Brain microvascular endothelial cell (primary cell): ENCODE results near the gene PON3.

Source experiments
- DNase-seq: peaks from one replicate; pipeline ENCODE4 v3.0.0-alpha.2; 2020
- H3K27ac ChIP-seq: fragments of 250-450 bp; sonication (Bioruptor Pico); 2 replicates; pipeline ENCODE4 v1.5.1; 2020; ENCODE audit warnings: mild to moderate bottlenecking, moderate library complexity
- H3K27me3 ChIP-seq: fragments of 250-450 bp; sonication (Bioruptor Pico); replicated peaks from 2 replicates; pipeline ENCODE4 v1.5.1; 2020; ENCODE audit warnings: mild to moderate bottlenecking
- H3K36me3 ChIP-seq: fragments of 250-450 bp; sonication (Bioruptor Pico); replicated peaks from 2 replicates; pipeline ENCODE4 v1.5.1; 2020; ENCODE audit warnings: mild to moderate bottlenecking
- H3K4me3 ChIP-seq: 2 replicates; pipeline ENCODE4 v1.5.1; 2011; ENCODE audit warnings: low read depth, mild to moderate bottlenecking, control low read depth, low read length, moderate library complexity
- CTCF ChIP-seq: IDR thresholded peaks from 2 replicates; pipeline ENCODE4 v1.5.1; 2011; ENCODE audit warnings: low read depth, mild to moderate bottlenecking, moderate library complexity, low read length, control low read depth, inconsistent platforms; ENCODE audit errors: missing control alignments
- in situ Hi-C: cut with HindIII; loops from 2 replicates; pipeline ENCODE4 v1.10.0; 2017; ENCODE audit warnings: low sequenced_read_pairs, low pct_ligation_motif_present

The PON3 gene

GRCh38 chr7:95435422-95435780, 39.2 kb upstream of the PON3 start:
- H3K4me3 ChIP-seq: peak overlapping the region; percentile 68
- no peak for TF ChIP-seq CTCF
- no peaks in the 10 kb centered on the region for H3K36me3 ChIP-seq
- H3K27ac ChIP-seq: peak overlapping the region; percentile 97
- DNase-seq: no peak
- in situ Hi-C loops: no loop called here
- H3K27me3 ChIP-seq: no peaks in the 10 kb centered on the region

GRCh38 chr7:95434557-95435421, 38.6 kb upstream of the PON3 start, which contains the start of gene PON2:
Gene PON2, minus strand, starts transcription at chr7:95435028. Its CDS starts 77 bp downstream, at chr7:95434951.
- H3K27ac ChIP-seq: peak within 1 kb of the TSS; percentile 97
- in situ Hi-C loops: no loop called here
- DNase-seq: peak; percentile 75
- H3K27me3 ChIP-seq: no peaks in the 10 kb centered on the region
- H3K36me3 ChIP-seq: no peaks in the 10 kb centered on the region
- peak within 1 kb of the TSS; percentile 68 for H3K4me3 ChIP-seq
- TF ChIP-seq CTCF: no peak

GRCh38 chr7:95433952-95434556, 37.9 kb upstream of the PON3 start:
- H3K27me3 ChIP-seq: no peaks in the 10 kb centered on the region
- in situ Hi-C loops: no loop called here
- peak overlapping the region; percentile 68 for H3K4me3 ChIP-seq
- TF ChIP-seq CTCF: no peak
- no peak for DNase-seq
- H3K36me3 ChIP-seq: no peaks in the 10 kb centered on the region
- peak overlapping the region; percentile 97 for H3K27ac ChIP-seq

- no peak for DNase-seq
- H3K27me3 ChIP-seq: no peaks in the 10 kb centered on the region
- in situ Hi-C loops: no loop called here
- no peak for TF ChIP-seq CTCF
- no peaks in the 10 kb centered on the region for H3K36me3 ChIP-seq
- H3K27ac ChIP-seq: no peak overlapping the region
- H3K4me3 ChIP-seq: no peak overlapping the region
Observed at GRCh38 chr7:95433129-95433528, 37.0 kb upstream of the PON3 start.

- no peak for TF ChIP-seq CTCF
- Histone ChIP-seq H3K4me3 (no peak overlapping the region), H3K36me3 (no peaks in the 10 kb centered on the region), H3K27me3 (no peaks in the 10 kb centered on the region), H3K27ac (no peak overlapping the region)
- in situ Hi-C loops: no loop called here
- DNase-seq: no peak
Observed at GRCh38 chr7:95432606-95433005, 36.4 kb upstream of the PON3 start.

GRCh38 chr7:95430864-95431263, 34.7 kb upstream of the PON3 start:
- Histone ChIP-seq H3K4me3 (no peak overlapping the region), H3K27ac (peak overlapping the region; percentile 3), H3K27me3 (no peaks in the 10 kb centered on the region), H3K36me3 (no peaks in the 10 kb centered on the region)
- peak; percentile 64 for DNase-seq
- TF ChIP-seq CTCF: no peak
- in situ Hi-C loops: no loop called here
